GM18868 (cell line): Measurements from ENCODE around the gene CSRP1.
"Not testable (repeated sequence)": the region's sequence is repeated elsewhere in the genome, so short reads cannot be mapped to it uniquely, and the experiment has no call there.

Experiments
- ATAC-seq: cut with Tn5 transposase; IDR thresholded peaks from one replicate; pipeline ENCODE4 v1.9.1; 2021; ENCODE audit warnings: mild to moderate bottlenecking, moderate library complexity; ENCODE audit not compliant: unreplicated experiment

CSRP1 gene

GRCh38 chr1:201497935-201498509 is 8.9 kb downstream of the CSRP1 start:
- no peak for ATAC-seq

- ATAC-seq, result no peak
Measured at GRCh38 chr1:201496296-201496690, 10.6 kb downstream of the CSRP1 start.

DNA sequence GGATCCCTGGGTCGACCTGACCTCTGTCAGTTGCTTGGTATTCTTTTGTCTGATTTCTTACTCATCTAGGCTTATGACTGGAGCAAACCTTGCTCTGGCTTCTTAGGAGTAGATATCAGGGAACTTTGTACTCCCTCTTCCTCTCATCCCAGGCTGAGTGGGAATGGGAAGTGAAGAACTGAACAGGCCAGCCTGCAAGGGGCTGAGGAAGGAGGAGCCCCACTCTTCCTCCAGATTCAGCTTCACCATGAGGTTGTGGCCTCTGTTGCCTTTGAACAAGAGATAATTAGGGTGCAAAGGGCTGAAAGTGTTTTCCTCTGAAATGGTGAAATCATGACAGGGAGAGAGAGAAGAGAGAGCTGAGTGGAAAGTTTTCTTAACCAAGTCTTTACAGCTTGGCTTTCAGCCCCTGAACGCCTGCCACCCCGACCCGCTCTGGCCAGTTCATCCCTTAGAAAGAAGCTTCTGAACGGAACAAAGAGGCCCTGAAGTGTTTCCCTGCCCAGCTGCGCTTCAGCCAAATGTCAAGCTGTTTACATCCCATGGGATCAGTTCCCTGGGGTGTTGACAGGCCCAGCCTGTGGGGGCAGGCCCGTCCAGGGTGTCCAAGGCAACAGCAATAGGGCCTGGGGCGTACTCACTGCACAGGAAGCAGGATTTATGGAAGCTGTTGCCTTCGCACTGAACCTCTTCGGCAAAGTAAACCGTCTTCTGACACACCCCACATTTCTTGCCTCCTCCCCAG is 11.2 kb downstream of the CSRP1 start:
- no peak for ATAC-seq

GRCh38 chr1:201493757-201494617 is 12.9 kb downstream of the CSRP1 start:
- ATAC-seq, result no peak

- not testable (repeated sequence) for ATAC-seq
Measured at GRCh38 chr1:201493026-201493656, 13.8 kb downstream of the CSRP1 start.

DNA sequence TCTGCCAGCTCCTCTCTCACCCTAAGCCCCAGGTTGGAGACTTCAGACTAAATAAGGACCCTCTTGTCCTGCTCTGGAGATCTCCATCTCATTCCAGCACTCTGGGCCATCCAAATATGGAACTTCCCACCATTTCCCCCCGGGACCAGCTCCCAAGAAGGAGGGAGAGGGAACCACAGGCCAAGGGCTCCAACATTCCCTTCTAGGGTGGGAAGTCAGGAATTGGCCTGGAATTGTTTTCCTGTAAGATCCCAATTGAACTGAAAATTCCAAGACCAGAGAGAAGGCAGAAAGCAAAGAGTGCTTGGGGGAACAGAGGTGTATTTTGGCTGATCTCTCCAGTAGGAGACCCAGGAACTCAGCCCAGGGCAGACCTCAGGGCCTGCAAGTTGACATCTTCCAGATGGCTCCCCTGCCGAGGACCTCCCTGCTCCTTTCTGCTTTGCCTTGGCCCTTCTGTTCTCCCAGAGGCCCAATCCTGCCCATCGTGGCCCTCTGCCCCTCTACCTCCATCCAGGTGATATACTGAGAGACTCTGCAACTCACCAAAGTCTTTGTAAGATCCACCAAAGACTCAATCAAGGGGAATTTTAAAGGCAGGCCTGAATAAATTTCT is 14.9 kb downstream of the CSRP1 start:
- no peak for ATAC-seq

GRCh38 chr1:201490708-201491131 is 16.2 kb downstream of the CSRP1 start:
- no peak for ATAC-seq

GRCh38 chr1:201489643-201490261 is 17.2 kb downstream of the CSRP1 start:
- no peak for ATAC-seq

GRCh38 chr1:201488830-201489589 is 17.9 kb downstream of the CSRP1 start:
- no peak for ATAC-seq

DNA sequence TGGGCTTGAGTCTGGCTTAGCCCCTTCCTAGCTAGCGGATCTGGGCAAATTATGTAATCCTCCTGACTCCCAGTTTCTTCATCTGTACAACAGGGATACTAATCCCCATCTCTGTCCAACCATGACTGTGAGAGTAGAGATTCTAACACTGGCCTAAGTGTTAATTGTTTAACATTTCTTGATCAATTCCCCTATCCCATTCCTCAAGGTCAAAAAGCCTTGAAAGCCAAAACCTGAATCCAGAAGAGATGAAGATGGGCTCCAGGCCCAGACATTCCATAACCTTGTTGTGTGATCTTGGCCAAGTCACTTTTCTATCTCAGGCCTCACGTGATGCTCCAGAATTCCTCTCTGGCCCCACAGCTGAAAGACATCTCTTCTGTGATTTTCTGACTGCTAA is 19.2 kb downstream of the CSRP1 start:
- ATAC-seq, result no peak

DNA sequence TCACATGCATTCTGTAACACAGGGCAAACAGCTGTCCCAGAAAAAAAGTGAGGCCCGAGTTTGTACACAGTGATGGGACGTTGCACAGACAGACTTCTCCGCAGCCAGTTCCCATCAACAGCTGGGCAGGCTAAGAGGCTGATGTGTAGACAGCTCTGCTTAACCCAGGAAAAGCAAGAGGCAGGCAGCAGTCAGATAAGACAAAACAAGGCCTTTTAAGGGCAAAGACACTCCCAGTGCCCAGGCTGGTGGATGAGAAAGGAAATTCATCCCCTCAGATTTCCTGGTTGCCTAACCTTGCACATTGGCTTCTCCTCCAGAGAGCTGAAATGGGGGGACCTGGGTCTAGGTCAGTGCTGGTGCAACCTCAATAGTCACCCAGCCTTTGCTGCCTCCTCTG is 20.7 kb downstream of the CSRP1 start:
- no peak for ATAC-seq

- no peak for ATAC-seq
Measured at GRCh38 chr1:201485184-201485774, 21.6 kb downstream of the CSRP1 start.

DNA sequence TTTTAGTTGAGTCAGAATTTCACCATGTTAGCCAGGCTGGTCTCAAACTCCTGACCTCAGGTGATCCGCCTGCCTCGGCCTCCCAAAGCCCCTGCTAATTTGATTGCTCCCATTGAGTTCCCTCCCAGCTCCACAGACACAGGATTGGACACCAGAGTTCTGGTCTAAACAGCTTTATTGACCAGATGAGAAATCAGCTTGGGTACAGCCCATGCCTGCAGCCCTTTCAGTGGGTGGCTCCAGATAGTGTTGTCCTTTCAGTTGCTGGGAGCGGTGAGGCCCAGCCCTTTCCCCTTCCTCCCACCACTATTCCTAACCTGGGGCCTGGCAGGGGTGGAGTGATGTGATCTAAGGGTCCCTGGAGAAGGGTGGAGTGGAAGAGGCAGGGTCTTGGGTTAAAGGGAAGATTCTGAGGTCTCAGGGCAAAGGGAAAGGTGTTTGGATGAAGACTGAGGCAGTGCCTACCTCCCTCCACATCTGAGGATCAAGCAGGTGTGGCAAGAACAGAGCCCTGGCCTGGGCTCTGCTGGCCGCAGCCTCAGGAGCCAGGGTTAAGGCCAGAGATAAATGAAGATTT is 23.5 kb downstream of the CSRP1 start:
- ATAC-seq, result no peak

DNA sequence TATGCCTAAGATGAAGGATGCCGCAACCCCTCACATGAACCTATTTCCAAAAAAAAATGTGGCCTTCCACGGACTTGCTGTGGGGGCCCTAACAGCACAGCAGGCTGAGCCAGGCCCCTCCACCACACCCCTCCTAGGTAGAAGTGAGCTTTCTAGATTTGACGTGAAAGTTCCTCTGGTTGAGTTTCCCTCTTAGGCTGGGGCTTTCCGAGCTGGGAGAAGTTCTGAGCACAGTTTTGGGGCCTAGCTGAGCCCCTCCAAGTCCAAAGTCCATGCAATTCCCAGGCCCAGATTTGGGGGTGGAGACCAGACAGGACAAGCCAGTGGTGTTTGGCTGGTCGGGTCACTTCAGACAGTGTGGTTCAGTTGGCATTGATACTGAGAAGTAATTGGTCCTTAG is 24.2 kb downstream of the CSRP1 start:
- peak; percentile 40 for ATAC-seq

GRCh38 chr1:201481761-201482493 is 25.0 kb downstream of the CSRP1 start:
- peak; percentile 75 for ATAC-seq

GRCh38 chr1:201481004-201481380 is 25.9 kb downstream of the CSRP1 start:
- no peak for ATAC-seq

- peak; percentile 57 for ATAC-seq
Measured at GRCh38 chr1:201480231-201481003, 26.5 kb downstream of the CSRP1 start.
